Thoracic aorta (tissue), 2 donors: ENCODE results near the gene USP19. TPM values are rescaled to one million over a fixed set of nuclear protein-coding genes. Genes with fewer than 3 reads are reported as not detected.

ENCODE experiments used
- ATAC-seq: fragments of 150-250 bp; one replicate; pipeline ENCODE4 v1.8.0; 2017; ENCODE audit warnings: low read depth; ENCODE audit not compliant: insufficient number of reproducible peaks, low FRiP score
- DNase-seq: peaks from one replicate; pipeline ENCODE4 v3.0.0-alpha.2; 2020; ENCODE audit warnings: low spot score
- H3K27ac ChIP-seq, 2 donors: fragments of 200-600 bp; sonication (generic); 1 replicate in 1 of 2; 2 replicates in 1 of 2; pipeline ENCODE4 v1.5.1; 2016; ENCODE audit warnings: mild to moderate bottlenecking in 2 of 2, moderate library complexity in 2 of 2
- H3K27me3 ChIP-seq: fragments of 200-600 bp; sonication (generic); replicated peaks from 2 replicates; pipeline ENCODE4 v1.6.0; 2016; ENCODE audit warnings: mild to moderate bottlenecking; ENCODE audit not compliant: insufficient read depth
- H3K36me3 ChIP-seq: fragments of 200-600 bp; sonication (generic); one replicate; pipeline ENCODE4 v1.5.1; 2016
- H3K4me1 ChIP-seq, 2 donors: fragments of 200-600 bp; sonication (generic); 1 replicate in 1 of 2; 2 replicates in 1 of 2; pipeline versions ENCODE4 v1.5.1 to v1.6.0; 2016; ENCODE audit warnings: low read depth in 2 of 2, mild to moderate bottlenecking in 1 of 2; ENCODE audit not compliant: control insufficient read depth in 1 of 2
- H3K4me3 ChIP-seq: fragments of 200-600 bp; sonication (generic); 2 replicates; pipeline ENCODE4 v1.5.1; 2016; ENCODE audit warnings: mild to moderate bottlenecking
- H3K9me3 ChIP-seq: fragments of 200-600 bp; sonication (generic); 2 replicates; pipeline ENCODE4 v1.5.1; 2016
- total RNA-seq, 2 donors: library from RNA; depleted of rRNA; stranded (reverse); fragments of >200 nt; gene quantifications; one replicate each; pipeline versions ENCODE4 v1.1.0 to v1.2.3, GENCODE V29; 2016
- TF ChIP-seq, protein P1 (sequence below): fragments of 200-600 bp; sonication (generic); IDR thresholded peaks from one replicate; pipeline ENCODE4 v1.5.1; 2019; ENCODE audit warnings: antibody characterized with exemption

USP19 gene
- total RNA-seq, 2 donors from 2014 or later, result 56.3 to 62.5 TPM

DNA sequence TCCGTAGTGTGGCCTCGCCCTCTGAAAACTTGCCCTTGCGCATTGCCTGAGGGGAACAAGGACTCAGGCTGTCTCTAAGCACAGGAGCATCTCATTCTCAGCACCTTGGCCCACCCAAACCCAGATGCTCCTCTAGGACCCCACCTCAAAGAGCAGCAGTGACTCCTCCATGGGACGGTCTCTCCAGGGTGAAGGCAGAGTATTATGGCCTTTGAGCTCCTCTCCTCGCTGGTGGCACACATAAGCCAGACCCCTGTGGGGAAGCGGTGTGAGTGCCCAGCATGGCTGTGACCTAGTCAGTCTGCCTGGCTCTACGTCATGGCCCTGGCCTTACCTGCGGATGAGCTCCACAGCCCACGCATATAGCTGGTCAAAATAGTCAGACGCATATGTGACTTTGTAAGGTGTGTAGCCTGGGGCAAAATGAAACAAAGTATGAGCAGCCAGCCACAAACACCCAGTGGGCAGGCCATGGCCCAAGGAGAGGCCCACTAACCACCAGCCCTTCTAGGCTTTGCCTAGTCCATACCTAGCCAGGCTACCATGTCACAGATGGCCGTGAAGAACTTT, 20.5 kb downstream of the USP19 start:
- H3K4me1 ChIP-seq, result peaks cover 8 to 15% of the 10 kb centered on the region in 2 donors
- peaks cover 47% of the 10 kb centered on the region for H3K36me3 ChIP-seq
- H3K9me3 ChIP-seq, result no peaks in the 10 kb centered on the region
- no peaks in the 10 kb centered on the region for H3K27me3 ChIP-seq
- TF ChIP-seq, protein P1, sequence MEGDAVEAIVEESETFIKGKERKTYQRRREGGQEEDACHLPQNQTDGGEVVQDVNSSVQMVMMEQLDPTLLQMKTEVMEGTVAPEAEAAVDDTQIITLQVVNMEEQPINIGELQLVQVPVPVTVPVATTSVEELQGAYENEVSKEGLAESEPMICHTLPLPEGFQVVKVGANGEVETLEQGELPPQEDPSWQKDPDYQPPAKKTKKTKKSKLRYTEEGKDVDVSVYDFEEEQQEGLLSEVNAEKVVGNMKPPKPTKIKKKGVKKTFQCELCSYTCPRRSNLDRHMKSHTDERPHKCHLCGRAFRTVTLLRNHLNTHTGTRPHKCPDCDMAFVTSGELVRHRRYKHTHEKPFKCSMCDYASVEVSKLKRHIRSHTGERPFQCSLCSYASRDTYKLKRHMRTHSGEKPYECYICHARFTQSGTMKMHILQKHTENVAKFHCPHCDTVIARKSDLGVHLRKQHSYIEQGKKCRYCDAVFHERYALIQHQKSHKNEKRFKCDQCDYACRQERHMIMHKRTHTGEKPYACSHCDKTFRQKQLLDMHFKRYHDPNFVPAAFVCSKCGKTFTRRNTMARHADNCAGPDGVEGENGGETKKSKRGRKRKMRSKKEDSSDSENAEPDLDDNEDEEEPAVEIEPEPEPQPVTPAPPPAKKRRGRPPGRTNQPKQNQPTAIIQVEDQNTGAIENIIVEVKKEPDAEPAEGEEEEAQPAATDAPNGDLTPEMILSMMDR, result no peak
- H3K4me3 ChIP-seq, result no peak overlapping the region
- H3K27ac ChIP-seq, result no peak overlapping the region
- DNase-seq (no peak), ATAC-seq (no peak)

DNA sequence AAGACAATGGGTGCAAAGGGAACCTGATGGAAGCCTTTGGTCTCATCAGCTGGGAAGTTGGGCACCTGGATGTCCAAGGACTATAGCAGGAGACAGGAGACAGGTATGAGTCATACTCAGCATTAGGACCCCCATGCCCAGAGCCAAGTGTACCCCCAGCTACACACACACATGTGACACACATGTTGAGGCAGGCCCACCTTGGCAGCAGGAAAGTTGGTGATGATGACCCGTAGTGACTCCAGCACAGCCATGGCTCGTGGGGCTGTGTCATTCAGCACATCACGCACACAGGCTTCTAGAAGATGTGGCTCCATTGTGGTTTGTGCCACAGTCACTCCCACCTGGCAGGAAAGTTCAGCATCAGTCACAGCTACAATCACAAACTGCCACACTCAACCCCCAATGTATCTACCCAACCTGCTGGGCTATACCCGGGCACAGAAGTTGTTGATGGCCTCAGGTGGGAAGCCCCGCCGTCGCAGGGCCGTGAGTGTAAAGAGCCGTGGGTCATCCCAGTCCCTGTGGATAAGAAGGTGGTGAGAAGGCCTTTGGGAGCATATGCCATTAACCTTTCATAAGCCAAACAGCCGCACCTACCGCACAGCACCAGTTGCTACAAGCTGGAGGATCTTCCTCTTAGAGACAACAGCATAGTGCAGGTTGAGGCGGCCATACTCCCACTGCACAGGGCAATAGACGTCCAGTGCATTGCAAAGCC, 21.6 kb downstream of the USP19 start:
- Histone ChIP-seq H3K27me3 (no peaks in the 10 kb centered on the region), H3K27ac (no peak overlapping the region), H3K36me3 (peaks cover 47% of the 10 kb centered on the region), H3K4me3 (no peak overlapping the region), H3K4me1 (peaks cover 11 to 18% of the 10 kb centered on the region in 2 donors), H3K9me3 (no peaks in the 10 kb centered on the region)
- DNase-seq (no peak), ATAC-seq (no peak)
- TF ChIP-seq, protein P1, result no peak

DNA sequence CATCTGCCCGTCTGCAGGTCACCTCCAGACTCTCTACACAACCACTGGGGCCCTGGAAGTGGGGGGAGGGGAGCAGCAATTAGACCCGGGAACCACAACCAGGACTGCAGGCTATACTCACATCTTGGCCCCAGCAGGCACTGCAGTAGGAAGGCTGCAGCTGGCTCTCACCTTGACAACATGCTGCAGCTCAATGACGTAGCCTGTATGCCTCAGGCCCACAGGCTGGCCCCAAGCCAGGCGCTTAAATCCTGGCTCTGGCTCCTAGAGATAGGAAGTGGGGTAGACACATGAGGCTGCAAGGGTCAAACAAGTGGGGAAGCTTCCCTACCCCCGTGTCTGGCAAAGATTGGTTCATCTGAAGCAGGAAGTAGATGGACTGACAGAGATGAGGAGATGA, 22.2 kb downstream of the USP19 start:
- ATAC-seq (no peak), DNase-seq (no peak)
- H3K27ac ChIP-seq, result no peak overlapping the region
- no peaks in the 10 kb centered on the region for H3K27me3 ChIP-seq
- no peaks in the 10 kb centered on the region for H3K9me3 ChIP-seq
- H3K4me1 ChIP-seq, result peaks cover 6 to 11% of the 10 kb centered on the region in 2 donors
- H3K36me3 ChIP-seq, result peaks cover 47% of the 10 kb centered on the region
- no peak overlapping the region for H3K4me3 ChIP-seq
- TF ChIP-seq, protein P1, result no peak

DNA sequence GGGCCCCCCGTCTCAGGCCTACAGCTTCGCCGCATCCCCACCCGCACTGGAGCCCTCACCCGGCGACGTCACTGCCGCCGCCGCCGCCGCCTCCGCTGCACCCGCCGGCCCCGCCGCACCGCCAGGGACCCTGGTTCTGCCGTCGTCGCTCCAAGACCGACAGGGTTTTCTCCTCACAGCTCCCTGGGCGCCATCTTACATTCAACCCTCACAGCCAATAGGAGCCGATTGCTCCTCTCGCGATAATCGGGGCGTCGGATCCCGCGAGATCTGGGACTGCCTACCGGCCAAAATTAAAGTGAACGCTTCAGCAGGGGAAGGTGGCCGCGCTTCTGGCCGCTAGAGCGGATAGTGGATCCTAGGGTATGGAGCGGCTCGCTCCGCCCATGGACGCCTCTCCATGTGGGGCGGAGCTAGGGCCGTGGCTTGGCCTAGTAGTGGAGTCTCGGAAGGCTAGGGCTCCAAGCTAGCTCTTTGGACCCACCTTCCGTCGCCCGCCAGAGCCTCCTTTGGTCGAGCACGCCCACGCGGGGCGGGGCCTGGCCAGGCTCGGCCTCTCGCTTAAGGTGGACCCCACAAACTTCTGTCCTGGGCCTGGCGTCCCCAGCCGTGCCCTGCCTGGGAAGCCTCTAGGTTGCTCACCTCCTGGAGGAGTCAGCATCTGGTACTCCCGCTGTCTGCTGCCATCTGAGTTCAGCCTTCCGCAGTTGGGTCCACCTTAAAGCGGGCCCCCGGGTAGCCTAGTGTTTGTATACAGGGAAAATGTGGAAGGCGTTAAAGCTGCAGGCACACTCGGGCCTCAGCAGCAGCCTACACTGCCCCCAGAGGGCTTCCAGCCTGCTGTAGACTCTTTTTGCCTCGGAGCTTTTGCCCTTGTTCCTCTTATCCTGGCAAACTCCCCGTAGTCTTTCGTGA, 26.5 kb downstream of the USP19 start, which contains the start of gene QRICH1:
TSS of gene QRICH1 (minus strand) at position 219 of the 915 bp plus-strand sequence. CDS start 17,054 bp downstream, outside the sequence.
- ATAC-seq (peak; percentile 94), DNase-seq (peak; percentile 89)
- TF ChIP-seq, protein P1, result peak; percentile 45
- Histone ChIP-seq H3K4me1 (peaks cover 29 to 45% of the 10 kb centered on the region in 2 donors), H3K36me3 (peaks cover 14% of the 10 kb centered on the region), H3K27me3 (no peaks in the 10 kb centered on the region), H3K4me3 (peak within 1 kb of the TSS; percentile 94), H3K27ac (peak within 1 kb of the TSS; percentile 93 to 97), H3K9me3 (no peaks in the 10 kb centered on the region)
